NK-92 treated with Interleukin-12 subunit alpha and Interleukin-12 subunit beta, amount 100 ng/mL, for 24 hours (cell line): ENCODE data around the gene BIRC3.

ENCODE experiments used
- DNase-seq: peaks from one replicate; lab custom pipeline; 2025; lab: John Stamatoyannopoulos, UW

BIRC3 gene

GRCh38 chr11:102375720-102376399 is 58.6 kb downstream of the BIRC3 start:
- no peak for DNase-seq

GRCh38 chr11:102377891-102378290 is 60.6 kb downstream of the BIRC3 start:
- no peak for DNase-seq

GRCh38 chr11:102378818-102379217 is 61.5 kb downstream of the BIRC3 start:
- no peak for DNase-seq

- no peak for DNase-seq
Measured at GRCh38 chr11:102382384-102382783, 65.1 kb downstream of the BIRC3 start.

- no peak for DNase-seq
Measured at GRCh38 chr11:102383839-102384238, 66.6 kb downstream of the BIRC3 start.

- DNase-seq = no peak
Measured at GRCh38 chr11:102384419-102385079, 67.3 kb downstream of the BIRC3 start.

GRCh38 chr11:102385085-102386007 is 68.1 kb downstream of the BIRC3 start:
- DNase-seq = no peak

- no peak for DNase-seq
Measured at GRCh38 chr11:102386136-102386734, 69.0 kb downstream of the BIRC3 start.

GRCh38 chr11:102387043-102387781 is 69.9 kb downstream of the BIRC3 start:
- no peak for DNase-seq
